NCI-H524 (cell line): ENCODE results near the gene NKX6-2.
"Not testable (repeated sequence)": the region's sequence is repeated elsewhere in the genome, so short reads cannot be mapped to it uniquely, and the experiment has no call there.

Experiments
- DNase-seq, 2 experiments: peaks; one replicate each; lab custom pipeline; 2025; lab: John Stamatoyannopoulos, UW

The NKX6-2 gene

DNA sequence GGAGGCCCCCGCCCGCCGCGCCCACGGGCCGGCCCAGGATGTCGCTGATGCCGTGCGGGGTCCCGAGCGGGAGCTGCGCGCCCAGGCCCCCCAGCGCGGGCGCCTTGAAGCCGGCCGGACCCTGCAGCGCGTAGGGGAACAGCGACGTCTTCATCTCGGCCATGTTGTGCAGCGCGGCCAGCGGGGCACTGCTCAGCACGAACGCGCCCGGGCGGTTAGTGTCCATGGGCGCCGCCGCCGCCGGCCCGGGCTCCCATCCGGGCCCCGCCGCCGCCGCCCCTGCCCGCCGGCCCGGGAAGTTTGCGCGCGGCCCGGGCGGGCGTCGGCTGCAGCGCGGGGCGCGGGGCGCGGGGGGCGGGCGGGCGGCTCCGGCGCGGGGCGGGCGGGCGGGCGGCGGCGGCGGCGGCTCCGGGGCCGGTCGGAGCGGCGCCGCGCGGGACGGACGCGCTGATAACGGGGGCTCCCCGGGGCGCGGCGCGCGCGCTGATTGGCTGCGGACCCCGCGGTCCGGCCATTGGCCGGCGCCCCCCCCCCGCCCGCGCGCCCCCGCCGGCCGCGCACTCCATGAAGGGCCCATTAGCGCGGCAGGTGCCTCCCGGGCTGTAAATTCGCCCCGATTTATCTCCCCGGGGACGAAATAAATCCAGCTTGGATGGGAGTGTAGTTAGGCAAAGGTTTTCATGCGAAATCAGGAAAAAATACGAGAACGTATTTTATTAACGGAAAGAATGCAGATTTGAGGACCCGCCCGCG is at the start of gene NKX6-2:
Gene NKX6-2 (minus strand): TSS at position 425 of the 753 bp plus-strand sequence. CDS start 199 bp downstream, at position 226.
- DNase-seq: no peak

GRCh38 chr10:132834891-132835847 is 49.2 kb upstream of the NKX6-2 start:
- DNase-seq: no peak

DNA sequence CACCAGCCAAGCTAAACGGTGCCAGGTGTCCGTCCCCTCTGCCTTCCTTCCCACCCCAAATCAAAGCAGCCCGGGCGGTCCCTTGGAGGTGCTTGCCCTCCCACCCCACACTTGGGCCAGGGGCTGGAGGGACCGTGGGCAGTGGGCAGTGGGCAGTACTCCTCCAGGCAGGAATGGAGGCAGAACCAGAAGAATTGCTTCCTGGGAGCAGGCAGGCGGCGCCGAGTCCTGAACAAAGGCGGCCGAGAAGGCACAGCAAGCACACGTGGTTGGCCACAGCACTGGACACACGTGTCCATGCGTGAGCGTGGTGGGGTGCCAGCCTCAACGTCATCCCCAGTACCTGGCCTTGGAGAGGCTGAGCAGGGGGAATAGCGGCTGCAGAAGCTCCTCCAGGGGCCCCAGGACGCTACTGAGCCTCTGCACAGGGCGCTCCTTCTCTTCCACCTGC is 48.4 kb upstream of the NKX6-2 start:
- DNase-seq: no peak

GRCh38 chr10:132833421-132834111 is 47.6 kb upstream of the NKX6-2 start:
- no peak for DNase-seq

- DNase-seq: no peak
Observed at GRCh38 chr10:132832186-132832969, 46.4 kb upstream of the NKX6-2 start.

DNA sequence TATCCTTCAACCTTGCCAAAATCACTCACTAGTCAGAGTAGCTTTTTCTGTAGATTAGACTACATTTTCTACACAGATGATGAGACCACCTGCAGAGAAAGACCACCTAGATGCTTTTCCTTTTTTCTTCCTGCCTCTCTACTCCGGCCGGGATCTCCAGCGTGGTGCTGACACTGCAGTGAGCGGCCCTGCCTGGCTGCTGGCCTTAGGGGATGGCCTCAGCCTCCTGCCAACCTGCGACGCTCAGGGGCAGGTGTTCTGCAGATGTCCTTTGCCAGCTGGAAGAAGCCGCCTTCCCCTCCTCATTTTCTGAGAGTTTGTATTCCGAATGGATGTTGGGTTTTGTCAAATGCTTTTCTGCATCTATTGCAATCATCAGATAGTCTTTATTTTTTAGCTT is 43.5 kb upstream of the NKX6-2 start:
- no peak for DNase-seq

- DNase-seq: no peak
Observed at GRCh38 chr10:132828681-132829080, 42.7 kb upstream of the NKX6-2 start.

DNA sequence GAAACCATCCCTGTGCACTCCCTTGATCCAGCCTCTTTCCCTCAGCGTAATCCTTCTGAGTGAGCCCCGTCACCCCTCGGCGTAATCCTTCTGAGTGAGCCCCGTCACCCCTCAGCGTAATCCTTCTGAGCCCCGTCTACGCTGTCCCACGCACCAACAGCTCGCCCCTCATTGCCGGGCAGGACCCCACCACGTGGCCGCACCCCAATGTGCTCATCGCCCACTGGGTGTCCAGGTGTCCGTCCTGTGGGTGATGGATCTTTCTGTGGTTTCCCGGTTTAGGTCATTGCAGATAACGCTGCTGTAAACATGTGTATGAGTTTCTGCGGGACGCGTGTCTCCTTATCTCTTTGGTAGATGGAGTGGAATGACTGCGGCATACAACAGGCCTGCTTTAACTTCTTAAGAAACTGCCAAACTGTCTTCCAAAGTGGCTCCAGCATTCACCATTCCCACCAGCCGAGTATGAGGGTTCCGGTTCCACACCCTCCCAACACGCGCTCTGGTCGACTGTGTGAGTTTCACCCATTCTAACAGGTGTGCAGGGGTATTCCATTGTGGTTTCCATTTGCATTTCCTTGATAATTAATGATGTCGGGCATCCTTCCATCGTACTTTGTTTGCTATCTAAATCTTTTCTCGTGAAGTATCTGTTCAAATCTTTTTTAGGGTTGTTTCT is 42.1 kb upstream of the NKX6-2 start:
- no peak for DNase-seq

- no peak for DNase-seq
Observed at GRCh38 chr10:132827423-132827789, 41.5 kb upstream of the NKX6-2 start.

- DNase-seq: no peak
Observed at GRCh38 chr10:132826524-132827422, 40.8 kb upstream of the NKX6-2 start.

GRCh38 chr10:132825783-132826523 is 40.0 kb upstream of the NKX6-2 start:
- not testable (repeated sequence) for DNase-seq

GRCh38 chr10:132820056-132820455 is 34.1 kb upstream of the NKX6-2 start:
- no peak for DNase-seq

DNA sequence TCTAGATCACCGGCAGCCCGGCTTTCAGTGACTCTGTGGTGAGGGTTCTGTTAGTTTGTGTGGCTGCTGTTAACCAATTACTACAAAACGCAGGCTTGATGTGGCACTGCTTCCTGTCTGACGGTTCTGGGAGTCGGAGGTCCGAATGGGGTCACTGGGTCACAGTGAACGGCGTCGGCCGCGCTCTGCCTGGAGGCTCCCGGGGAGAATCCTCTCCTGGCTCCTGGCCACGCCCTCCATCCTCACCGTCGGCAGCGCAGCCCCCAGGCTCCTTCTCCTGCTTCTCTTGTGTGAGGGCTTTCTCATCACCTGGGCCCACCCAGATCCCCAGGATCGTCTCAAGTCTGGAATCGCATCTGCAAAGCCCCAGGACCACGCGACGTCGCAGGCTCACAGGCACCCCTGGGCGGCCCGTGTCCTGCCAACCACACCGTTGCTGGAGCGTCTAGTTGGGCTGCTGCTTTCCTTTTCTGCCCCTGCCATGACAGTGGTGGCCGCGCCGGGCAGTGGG is 31.8 kb upstream of the NKX6-2 start:
- DNase-seq: no peak

DNA sequence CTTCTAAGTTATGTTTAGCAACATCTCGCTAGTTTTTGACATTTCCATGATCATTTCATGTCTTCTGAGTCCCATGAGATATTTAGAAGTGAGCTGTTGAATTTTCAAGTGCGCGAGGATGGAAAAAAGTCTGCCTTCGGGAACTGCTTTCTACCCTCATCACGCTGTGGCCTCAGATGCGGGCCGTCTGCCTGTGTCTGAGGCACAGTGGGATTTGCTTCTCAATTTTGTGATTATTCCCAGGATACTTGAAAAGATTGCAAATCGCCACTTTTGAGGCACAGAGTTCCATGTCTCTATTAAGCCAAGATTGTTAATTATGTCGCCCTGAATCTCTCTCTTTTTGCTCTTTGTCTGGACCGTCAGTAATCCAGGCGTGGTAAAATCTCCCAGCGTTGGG is 30.8 kb upstream of the NKX6-2 start:
- no peak for DNase-seq

DNA sequence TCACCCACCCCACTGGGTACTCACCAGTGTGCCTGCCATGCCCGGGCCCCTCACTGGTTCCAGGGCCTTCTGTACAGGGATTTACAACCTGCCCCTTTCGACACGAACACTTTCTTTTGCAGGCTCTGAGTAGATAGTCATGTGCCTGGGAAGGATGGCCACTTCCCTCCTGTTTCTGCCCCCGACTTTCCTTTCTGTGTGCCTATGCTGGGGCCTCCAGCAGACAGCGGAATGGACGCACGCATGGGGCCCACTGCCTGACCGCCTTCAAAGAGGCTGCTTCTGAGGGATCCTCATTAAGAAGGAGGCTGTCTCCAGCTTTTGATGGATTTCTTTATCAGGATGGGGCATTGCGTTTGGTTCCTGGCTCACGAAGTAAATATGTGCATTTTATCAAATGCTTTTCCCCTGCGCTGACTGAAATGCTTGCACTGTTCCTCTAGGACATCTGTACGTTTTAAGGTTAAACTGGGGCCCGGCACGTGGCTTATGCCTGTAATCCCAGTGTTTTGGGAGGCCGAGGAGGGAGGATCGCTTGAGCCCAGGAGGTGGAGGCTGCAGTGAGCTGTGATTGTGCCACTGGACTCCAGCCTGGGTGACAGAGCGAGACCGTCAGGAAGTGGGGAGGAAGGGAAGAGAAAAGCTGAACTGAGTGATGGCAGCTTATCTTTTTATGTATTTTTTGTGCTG is 29.4 kb upstream of the NKX6-2 start:
- DNase-seq: no peak

DNA sequence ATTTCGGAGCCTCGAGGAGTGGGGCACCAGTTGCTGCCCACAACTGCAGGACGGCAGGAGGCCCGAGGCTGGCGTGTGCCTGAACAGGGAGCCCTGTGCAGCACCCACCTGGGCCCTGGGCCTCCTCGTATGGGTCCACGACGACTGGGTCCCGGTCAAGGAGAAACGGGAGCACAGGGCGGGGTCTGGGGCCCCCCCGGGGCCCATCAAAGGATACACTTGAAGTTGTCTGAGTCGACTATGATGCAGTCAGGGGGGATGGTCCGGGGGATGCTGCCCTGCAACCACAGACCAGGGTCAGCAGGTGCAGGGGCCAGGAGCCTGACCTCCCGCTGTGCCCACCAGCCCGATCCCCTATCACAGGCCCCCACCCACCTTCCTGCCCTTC is 28.5 kb upstream of the NKX6-2 start:
- DNase-seq: no peak

DNA sequence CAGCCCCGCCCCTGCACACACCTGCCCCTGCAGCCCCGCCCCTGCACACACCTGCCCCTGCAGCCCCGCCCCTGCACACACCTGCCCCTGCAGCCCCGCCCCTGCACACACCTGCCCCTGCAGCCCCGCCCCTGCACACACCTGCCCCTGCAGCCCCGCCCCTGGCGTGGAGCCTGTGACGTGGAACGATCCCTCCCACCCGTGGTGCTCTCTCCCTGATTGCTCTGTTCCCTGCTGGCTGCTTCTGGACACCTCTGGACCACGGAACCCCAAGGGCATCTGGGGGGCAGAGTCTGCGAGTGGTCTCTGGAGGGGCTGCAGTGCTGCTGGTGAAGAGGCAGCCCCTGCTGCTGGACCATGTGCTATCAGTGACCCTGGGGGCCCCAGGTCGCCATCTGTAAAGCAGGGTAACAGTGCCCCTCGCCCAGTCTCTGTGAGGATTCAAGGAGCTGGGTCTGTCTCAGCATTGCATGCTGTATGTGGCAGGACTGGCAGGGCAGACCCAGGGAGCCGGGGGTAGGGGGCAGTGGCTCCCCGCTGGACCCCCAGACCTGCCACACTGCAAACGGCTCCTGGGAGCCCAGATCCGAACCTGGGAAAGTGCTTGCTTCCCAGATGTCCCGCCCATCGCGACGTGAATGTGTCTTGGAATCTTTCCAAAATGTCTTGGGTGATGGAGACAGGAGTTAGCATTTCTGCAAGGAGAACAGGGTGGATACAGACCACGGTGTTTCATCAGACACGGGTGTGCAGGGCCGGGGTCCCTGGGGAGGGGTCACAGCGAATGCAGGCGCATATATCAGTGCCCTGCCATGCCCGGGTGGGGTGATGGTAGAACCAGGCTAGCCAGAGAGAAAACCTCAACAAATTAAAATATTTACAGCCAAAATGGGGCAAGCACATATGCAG is 27.9 kb upstream of the NKX6-2 start:
- no peak for DNase-seq
